HEK293T (cell line): Measurements from ENCODE around the gene ANP32E.

ENCODE experiments used
- ARNT ChIP-seq: fragments of 450-650 bp; IDR thresholded peaks from 2 replicates; pipeline ENCODE4 v1.6.1; 2017; ENCODE audit warnings: mild to moderate bottlenecking
- BHLHE40 ChIP-seq: fragments of 450-650 bp; IDR thresholded peaks from 2 replicates; pipeline ENCODE4 v1.6.1; 2016; ENCODE audit warnings: mild to moderate bottlenecking, moderate library complexity, borderline replicate concordance
- CTBP1 ChIP-seq: fragments of 450-650 bp; IDR thresholded peaks from 2 replicates; pipeline ENCODE4 v1.6.1; 2016; ENCODE audit warnings: borderline replicate concordance
- FOXA1 ChIP-seq: fragments of 450-650 bp; IDR thresholded peaks from 2 replicates; pipeline ENCODE4 v1.6.1; 2016; ENCODE audit warnings: mild to moderate bottlenecking
- FOXK2 ChIP-seq: fragments of 450-650 bp; IDR thresholded peaks from 2 replicates; pipeline ENCODE4 v1.6.1; 2016; ENCODE audit warnings: mild to moderate bottlenecking
- HDGF ChIP-seq: fragments of 450-650 bp; IDR thresholded peaks from 2 replicates; pipeline ENCODE4 v1.6.1; 2017; ENCODE audit warnings: antibody characterized with exemption, borderline replicate concordance
- SP1 ChIP-seq: fragments of 450-650 bp; IDR thresholded peaks from 2 replicates; pipeline ENCODE4 v1.6.1; 2017
- TARDBP ChIP-seq: fragments of 450-650 bp; IDR thresholded peaks from 2 replicates; pipeline ENCODE4 v1.6.1; 2016

- TF ChIP-seq HDGF, result no peak
- no peak for TF ChIP-seq SP1
- no peak for TF ChIP-seq FOXA1
- no peak for TF ChIP-seq FOXK2
- no peak for TF ChIP-seq CTBP1
- TF ChIP-seq ARNT, result no peak
- TF ChIP-seq TARDBP, result no peak
- no peak for TF ChIP-seq BHLHE40
Measured at GRCh38 chr1:150249936-150250335, 14.0 kb upstream of the ANP32E start.
